Measurements from ENCODE around the gene NAT14. TPM values are rescaled to one million over a fixed set of nuclear protein-coding genes. Genes with fewer than 3 reads are reported as not detected.

NAT14 gene
- polyA plus RNA-seq, 1 of the 3 experiments (the other 2 are of a cell fraction), result 89.9 TPM

- TF ChIP-seq, protein P1, sequence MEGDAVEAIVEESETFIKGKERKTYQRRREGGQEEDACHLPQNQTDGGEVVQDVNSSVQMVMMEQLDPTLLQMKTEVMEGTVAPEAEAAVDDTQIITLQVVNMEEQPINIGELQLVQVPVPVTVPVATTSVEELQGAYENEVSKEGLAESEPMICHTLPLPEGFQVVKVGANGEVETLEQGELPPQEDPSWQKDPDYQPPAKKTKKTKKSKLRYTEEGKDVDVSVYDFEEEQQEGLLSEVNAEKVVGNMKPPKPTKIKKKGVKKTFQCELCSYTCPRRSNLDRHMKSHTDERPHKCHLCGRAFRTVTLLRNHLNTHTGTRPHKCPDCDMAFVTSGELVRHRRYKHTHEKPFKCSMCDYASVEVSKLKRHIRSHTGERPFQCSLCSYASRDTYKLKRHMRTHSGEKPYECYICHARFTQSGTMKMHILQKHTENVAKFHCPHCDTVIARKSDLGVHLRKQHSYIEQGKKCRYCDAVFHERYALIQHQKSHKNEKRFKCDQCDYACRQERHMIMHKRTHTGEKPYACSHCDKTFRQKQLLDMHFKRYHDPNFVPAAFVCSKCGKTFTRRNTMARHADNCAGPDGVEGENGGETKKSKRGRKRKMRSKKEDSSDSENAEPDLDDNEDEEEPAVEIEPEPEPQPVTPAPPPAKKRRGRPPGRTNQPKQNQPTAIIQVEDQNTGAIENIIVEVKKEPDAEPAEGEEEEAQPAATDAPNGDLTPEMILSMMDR (IDR thresholded peaks at IDR 0.05), result no peak
- peak in 1 of 2 experiments; percentile 66; a peak in 1 of 4 replicates for TF ChIP-seq EP300 (IDR thresholded peaks at IDR 0.05; ENCODE audit: borderline replicate concordance in 1 of 2, low read depth in 1 of 2, low read length in 1 of 2)
- no peak; the same call in 1 of the 2 replicates for TF ChIP-seq MEF2A (IDR thresholded peaks at IDR 0.05; ENCODE audit: borderline replicate concordance, low read depth)
- peak; percentile 80 for TF ChIP-seq TCF12 (IDR thresholded peaks at IDR 0.05)
- TF ChIP-seq, protein P2, sequence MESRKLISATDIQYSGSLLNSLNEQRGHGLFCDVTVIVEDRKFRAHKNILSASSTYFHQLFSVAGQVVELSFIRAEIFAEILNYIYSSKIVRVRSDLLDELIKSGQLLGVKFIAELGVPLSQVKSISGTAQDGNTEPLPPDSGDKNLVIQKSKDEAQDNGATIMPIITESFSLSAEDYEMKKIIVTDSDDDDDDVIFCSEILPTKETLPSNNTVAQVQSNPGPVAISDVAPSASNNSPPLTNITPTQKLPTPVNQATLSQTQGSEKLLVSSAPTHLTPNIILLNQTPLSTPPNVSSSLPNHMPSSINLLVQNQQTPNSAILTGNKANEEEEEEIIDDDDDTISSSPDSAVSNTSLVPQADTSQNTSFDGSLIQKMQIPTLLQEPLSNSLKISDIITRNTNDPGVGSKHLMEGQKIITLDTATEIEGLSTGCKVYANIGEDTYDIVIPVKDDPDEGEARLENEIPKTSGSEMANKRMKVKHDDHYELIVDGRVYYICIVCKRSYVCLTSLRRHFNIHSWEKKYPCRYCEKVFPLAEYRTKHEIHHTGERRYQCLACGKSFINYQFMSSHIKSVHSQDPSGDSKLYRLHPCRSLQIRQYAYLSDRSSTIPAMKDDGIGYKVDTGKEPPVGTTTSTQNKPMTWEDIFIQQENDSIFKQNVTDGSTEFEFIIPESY (IDR thresholded peaks at IDR 0.05; ENCODE audit: borderline replicate concordance, low read depth), result no peak
- TF ChIP-seq SMC3 (IDR thresholded peaks at IDR 0.05; ENCODE audit: low read depth, low read length), result no peak
- TF ChIP-seq SIN3A (IDR thresholded peaks at IDR 0.05; ENCODE audit: borderline replicate concordance, low read depth, low read length), result peak; percentile 82
- no peak for TF ChIP-seq YY1 (IDR thresholded peaks at IDR 0.05; ENCODE audit: low read depth)
- TF ChIP-seq TEAD4 (IDR thresholded peaks at IDR 0.05; ENCODE audit: borderline replicate concordance, insufficient read depth), result peak; percentile 65; the same call in 1 of the 2 replicates
- TF ChIP-seq, protein P3, sequence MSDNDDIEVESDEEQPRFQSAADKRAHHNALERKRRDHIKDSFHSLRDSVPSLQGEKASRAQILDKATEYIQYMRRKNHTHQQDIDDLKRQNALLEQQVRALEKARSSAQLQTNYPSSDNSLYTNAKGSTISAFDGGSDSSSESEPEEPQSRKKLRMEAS (IDR thresholded peaks at IDR 0.05; ENCODE audit: low read depth), result peak; percentile 92
- TF ChIP-seq, protein P4, sequence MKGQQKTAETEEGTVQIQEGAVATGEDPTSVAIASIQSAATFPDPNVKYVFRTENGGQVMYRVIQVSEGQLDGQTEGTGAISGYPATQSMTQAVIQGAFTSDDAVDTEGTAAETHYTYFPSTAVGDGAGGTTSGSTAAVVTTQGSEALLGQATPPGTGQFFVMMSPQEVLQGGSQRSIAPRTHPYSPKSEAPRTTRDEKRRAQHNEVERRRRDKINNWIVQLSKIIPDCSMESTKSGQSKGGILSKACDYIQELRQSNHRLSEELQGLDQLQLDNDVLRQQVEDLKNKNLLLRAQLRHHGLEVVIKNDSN (IDR thresholded peaks at IDR 0.05; ENCODE audit: borderline replicate concordance, low read depth), result no peak
- TF ChIP-seq RFX5 (IDR thresholded peaks at IDR 0.05; ENCODE audit: low read length), result no peak
- TF ChIP-seq GATA2 (CRISPR knock-in tag; IDR thresholded peaks at IDR 0.05), result no peak
- no peak for TF ChIP-seq FOXJ3 (CRISPR knock-in tag; IDR thresholded peaks at IDR 0.05)
- TF ChIP-seq RXRA (IDR thresholded peaks at IDR 0.05; ENCODE audit: borderline replicate concordance, low read depth), result peak; percentile 35; the same call in 1 of the 2 replicates
- TF ChIP-seq RAD21 (IDR thresholded peaks at IDR 0.05; ENCODE audit: low read length), result no peak
- no peak for TF ChIP-seq RCOR1 (IDR thresholded peaks at IDR 0.05; ENCODE audit: low read length)
- no peak; the same call in 1 of the 2 replicates for TF ChIP-seq ELF1 (IDR thresholded peaks at IDR 0.05)
- TF ChIP-seq GABPA (IDR thresholded peaks at IDR 0.05; ENCODE audit: low read depth), result no peak
- no peak for TF ChIP-seq EZH2phosphoT487 (IDR thresholded peaks at IDR 0.05; ENCODE audit: borderline replicate concordance, low read depth)
- TF ChIP-seq REST (IDR thresholded peaks at IDR 0.05; ENCODE audit: low read depth, low read length), result peak; percentile 41; the same call in 1 of the 2 replicates
- TF ChIP-seq, protein P5, sequence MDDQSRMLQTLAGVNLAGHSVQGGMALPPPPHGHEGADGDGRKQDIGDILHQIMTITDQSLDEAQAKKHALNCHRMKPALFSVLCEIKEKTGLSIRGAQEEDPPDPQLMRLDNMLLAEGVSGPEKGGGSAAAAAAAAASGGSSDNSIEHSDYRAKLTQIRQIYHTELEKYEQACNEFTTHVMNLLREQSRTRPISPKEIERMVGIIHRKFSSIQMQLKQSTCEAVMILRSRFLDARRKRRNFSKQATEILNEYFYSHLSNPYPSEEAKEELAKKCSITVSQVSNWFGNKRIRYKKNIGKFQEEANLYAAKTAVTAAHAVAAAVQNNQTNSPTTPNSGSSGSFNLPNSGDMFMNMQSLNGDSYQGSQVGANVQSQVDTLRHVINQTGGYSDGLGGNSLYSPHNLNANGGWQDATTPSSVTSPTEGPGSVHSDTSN (IDR thresholded peaks at IDR 0.05), result peak; percentile 67
Observed at GRCh38 chr19:55486971-55487923, 2.3 kb downstream of the NAT14 start (continued).

Measured in SK-N-SH (cell line).